Kidney (tissue), 14 donors: ENCODE results near the gene IL20. TPM values are rescaled to one million over a fixed set of nuclear protein-coding genes. Genes with fewer than 3 reads are reported as not detected.

Experiments
- DNase-seq, 5 donors: peaks; one replicate each; pipeline ENCODE4 v3.0.0-alpha.2; 2013 to 2020
- FAIRE-seq: peaks from 2 replicates; lab custom pipeline; 2012; peaks lifted over from hg19 to GRCh38; lab: Jason Lieb, UNC
- H3K27ac ChIP-seq, 2 donors: one replicate each; pipeline ENCODE4 v1.7.0; 2013; ENCODE audit warnings: low read depth in 2 of 2, low read length in 2 of 2, inconsistent platforms in 1 of 2
- H3K27me3 ChIP-seq: one replicate; pipeline ENCODE4 v1.7.1; 2013; ENCODE audit warnings: low read length, inconsistent platforms; ENCODE audit not compliant: control insufficient read depth, insufficient read depth
- H3K36me3 ChIP-seq, 3 donors: one replicate each; pipeline versions ENCODE4 v1.7.0 to v1.7.1; 2013; ENCODE audit warnings: low read length in 3 of 3, control low read depth in 1 of 3, inconsistent platforms in 1 of 3; ENCODE audit not compliant: insufficient read depth in 3 of 3, control insufficient read depth in 2 of 3
- H3K4me1 ChIP-seq, 3 donors: one replicate each; pipeline versions ENCODE4 v1.7.0 to v1.7.1; 2013; ENCODE audit warnings: low read length in 3 of 3, inconsistent platforms in 1 of 3, low read depth in 1 of 3; ENCODE audit not compliant: control insufficient read depth in 2 of 3, insufficient read depth in 2 of 3
- H3K4me3 ChIP-seq, 3 donors: one replicate each; pipeline versions ENCODE4 v1.7.0 to v1.8.1; 2013; ENCODE audit warnings: low read length in 3 of 3, control low read depth in 1 of 3, inconsistent platforms in 1 of 3
- H3K9ac ChIP-seq, 3 donors: one replicate each; pipeline versions ENCODE4 v1.7.0 to v1.7.1; 2013; ENCODE audit warnings: low read length in 3 of 3, control low read depth in 1 of 3, inconsistent platforms in 1 of 3
- H3K9me3 ChIP-seq, 3 donors: one replicate each; pipeline versions ENCODE4 v1.7.0 to v1.7.1; 2013; ENCODE audit warnings: low read length in 3 of 3, control low read depth in 1 of 3, inconsistent platforms in 1 of 3; ENCODE audit not compliant: control insufficient read depth in 2 of 3, insufficient read depth in 1 of 3
- CTCF ChIP-seq: IDR thresholded peaks from 3 replicates; pipeline ENCODE4 v1.5.1; 2012; ENCODE audit warnings: mild to moderate bottlenecking, moderate library complexity, borderline replicate concordance; ENCODE audit not compliant: insufficient read depth; ENCODE audit errors: extremely low read depth
- intact Hi-C: fragments of 100-400 bp; cut with DNase I; formaldehyde crosslinking; loops from one replicate; pipeline ENCODE4 v1.11.1; 2022
- polyA plus RNA-seq: library from polyadenylated mRNA; stranded (reverse); fragments of 350-450 nt; fragmentation: Illumina TruSeq; extraction: RNeasy Lipid Tissue Mini Kit (QIAGEN cat#74804); gene quantifications from one replicate; pipeline ENCODE4 v1.2.3, GENCODE V29; 2014; ENCODE audit warnings: low read depth, low replicate concordance; ENCODE audit not compliant: insufficient read depth
- total RNA-seq: library from RNA; stranded (reverse); fragmentation: NEBNext Ultra II Directional; extraction: Animal tissue kit (Norgen Biotek cat#: 25700); gene quantifications from one replicate; pipeline ENCODE4 v1.2.1, GENCODE V29; 2021
- donor health status: control.
- donor health status: control.
- donor health status: control.
- donor health status: control.
- donor health status: control.
- donor health status: DM: yes; HTN: yes; CAD: no.
- donor health status: Normal renal cell carcinoma (clear cell type).

The IL20 gene
- total and polyA plus RNA-seq, 2 donors from 2014 or later = not detected

DNA sequence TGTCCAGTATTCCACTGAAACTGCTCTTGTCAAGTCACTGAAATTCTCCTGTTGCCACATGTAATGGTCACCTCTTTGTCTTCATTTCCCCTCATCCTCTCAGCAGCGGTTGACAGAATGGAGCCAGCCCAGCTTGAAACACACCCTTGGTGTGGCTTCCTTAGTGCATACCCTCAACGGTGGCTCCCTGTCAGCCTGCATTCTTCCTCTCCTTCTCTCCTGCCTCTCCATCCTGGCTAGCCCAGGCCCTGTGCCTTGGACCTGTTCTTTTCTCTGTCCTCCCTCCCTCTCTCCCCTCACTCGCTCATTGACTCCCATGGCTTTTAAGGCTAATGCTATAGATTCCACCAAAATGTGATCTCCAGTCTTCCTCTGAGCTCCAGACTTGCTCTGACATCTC is 52.7 kb downstream of the IL20 start:
- H3K27ac ChIP-seq = no peak overlapping the region
- H3K27me3 ChIP-seq = no peaks in the 10 kb centered on the region
- DNase-seq (peak in 1 of 5 donors; percentile 9), FAIRE-seq (no peak)
- H3K36me3 ChIP-seq = no peaks in the 10 kb centered on the region
- intact Hi-C loops = no loop called here
- no peaks in the 10 kb centered on the region for H3K4me1 ChIP-seq
- no peak overlapping the region for H3K4me3 ChIP-seq
- no peaks in the 10 kb centered on the region for H3K9me3 ChIP-seq
- TF ChIP-seq CTCF = no peak
- no peak overlapping the region for H3K9ac ChIP-seq

Other genes with a start within 250 kb of the IL20 start
- gene DYRK3, start 230.1 kb upstream of the IL20 start, total RNA-seq = 12.7 TPM
- 3.5 TPM for gene DYRK3, start 230.1 kb upstream of the IL20 start, polyA plus RNA-seq
- gene MAPKAPK2, start 180.7 kb upstream of the IL20 start, total RNA-seq = 113 TPM
- 84.5 TPM for gene MAPKAPK2, start 180.7 kb upstream of the IL20 start, polyA plus RNA-seq
- gene IL19, start 94.8 kb upstream of the IL20 start, total RNA-seq = 3.6 TPM
- 0.41 TPM for gene IL19, start 94.8 kb upstream of the IL20 start, polyA plus RNA-seq
- gene IL10, start 93.1 kb upstream of the IL20 start, total RNA-seq = 2.5 TPM
- gene IL10, start 93.1 kb upstream of the IL20 start, polyA plus RNA-seq = 0.49 TPM
- gene IL24, start 31.8 kb downstream of the IL20 start, total RNA-seq = not detected
- gene IL24, start 31.8 kb downstream of the IL20 start, polyA plus RNA-seq = not detected
- gene FCMR, start 56.3 kb downstream of the IL20 start, total RNA-seq = 16.7 TPM
- gene FCMR, start 56.3 kb downstream of the IL20 start, polyA plus RNA-seq = 1.3 TPM
- gene PIGR, start 80.8 kb downstream of the IL20 start, total RNA-seq = 841 TPM
- gene PIGR, start 80.8 kb downstream of the IL20 start, polyA plus RNA-seq = 187 TPM
- 1.8 TPM for gene FCAMR, start 104.8 kb downstream of the IL20 start, total RNA-seq
- gene FCAMR, start 104.8 kb downstream of the IL20 start, polyA plus RNA-seq = 34.6 TPM
- 19.6 TPM for gene C1orf116, start 167.1 kb downstream of the IL20 start, total RNA-seq
- 11.9 TPM for gene C1orf116, start 167.1 kb downstream of the IL20 start, polyA plus RNA-seq
- gene YOD1, start 185.6 kb downstream of the IL20 start, total RNA-seq = 6.2 TPM
- 2.7 TPM for gene YOD1, start 185.6 kb downstream of the IL20 start, polyA plus RNA-seq
- 20.6 TPM for gene PFKFB2, start 187.7 kb downstream of the IL20 start, total RNA-seq
- 21.7 TPM for gene PFKFB2, start 187.7 kb downstream of the IL20 start, polyA plus RNA-seq
- gene C4BPB, start 223.2 kb downstream of the IL20 start, total RNA-seq = 1.3 TPM
- gene C4BPB, start 223.2 kb downstream of the IL20 start, polyA plus RNA-seq = 0.49 TPM
- 45.7 TPM for gene C4BPA, start 238.6 kb downstream of the IL20 start, total RNA-seq
- not detected for gene C4BPA, start 238.6 kb downstream of the IL20 start, polyA plus RNA-seq